ENCODE measurements around the gene SLFN13.
"Not testable (repeated sequence)": the region's sequence is repeated elsewhere in the genome, so short reads cannot be mapped to it uniquely, and the experiment has no call there.

Gene SLFN13

GRCh38 chr17:35433075-35433894, 15.3 kb downstream of the SLFN13 start:
- DNase-seq (ENCODE audit: low read depth), result peak; percentile 48

DNA sequence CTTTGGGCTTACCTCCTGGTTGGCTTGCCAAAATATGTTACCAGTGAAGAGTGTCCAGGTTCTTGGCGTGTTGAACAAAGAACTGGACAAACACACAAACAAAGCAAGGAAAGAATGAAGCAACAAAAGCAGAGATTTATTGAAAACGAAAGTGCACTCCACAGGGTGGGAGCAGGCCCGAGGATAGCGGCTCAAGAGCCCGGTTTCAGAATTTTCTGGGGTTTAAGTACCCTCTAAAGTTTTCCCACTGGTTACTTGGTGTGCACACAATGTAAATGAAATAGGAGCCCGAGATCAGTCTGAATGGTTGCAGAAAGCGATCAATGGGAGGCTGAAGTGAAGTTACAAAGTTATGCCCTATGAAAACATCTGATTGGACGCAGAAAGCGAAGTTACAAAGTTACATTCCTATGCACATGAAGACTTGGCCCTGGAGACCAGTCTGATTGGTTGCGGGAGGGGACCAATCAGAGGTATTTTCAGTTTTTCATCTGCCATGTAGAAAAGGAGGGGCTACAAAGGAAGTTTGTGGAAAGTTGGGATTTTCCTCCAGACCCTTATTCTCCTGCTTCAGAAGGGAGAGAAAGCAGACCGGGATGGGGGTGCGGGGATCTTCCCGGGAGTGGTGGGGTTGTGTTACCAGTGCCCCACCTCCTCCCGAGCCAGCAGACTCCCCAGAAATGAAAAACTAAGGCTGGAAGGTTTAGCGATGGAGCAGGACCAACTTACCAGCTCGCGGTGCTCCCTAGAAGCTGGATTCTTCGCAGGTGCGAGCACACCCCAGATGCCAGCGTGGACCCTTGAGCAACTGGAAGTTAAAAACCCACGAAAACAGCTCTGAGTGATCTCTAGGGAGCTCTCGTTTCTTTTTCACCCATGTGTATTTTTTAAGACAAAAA, 16.1 kb downstream of the SLFN13 start, which contains the start of gene SLFN12:
SLFN12 (minus strand) TSS at position 325 of the 899 bp plus-strand sequence. CDS start 9,472 bp downstream, outside the sequence.
- DNase-seq (ENCODE audit: low read depth), result peak; percentile 22

- no peak for DNase-seq (ENCODE audit: low read depth)
Measured at GRCh38 chr17:35429702-35430101, 18.9 kb downstream of the SLFN13 start.

DNA sequence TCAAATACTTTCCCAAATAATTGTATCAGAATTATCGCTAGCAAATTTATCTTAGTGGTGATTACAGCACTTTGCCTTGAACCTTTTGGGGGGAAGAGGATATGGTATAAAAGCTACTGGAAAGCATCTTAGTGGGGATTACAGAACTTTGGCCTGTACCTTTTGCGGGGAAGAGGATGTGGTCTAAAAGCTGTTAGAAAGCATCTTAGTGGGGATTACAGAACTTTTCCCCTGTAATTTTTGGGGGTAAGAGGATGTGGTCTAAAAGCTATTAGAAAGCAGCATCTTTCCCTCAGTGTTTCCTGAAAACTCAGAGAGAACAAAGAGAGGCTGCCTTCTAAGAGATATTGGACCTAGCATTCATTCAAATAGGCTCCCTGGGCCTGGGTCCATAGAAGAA, 20.3 kb downstream of the SLFN13 start:
- DNase-seq (ENCODE audit: low read depth), result no peak

GRCh38 chr17:35423761-35424160, 24.8 kb downstream of the SLFN13 start:
- no peak for DNase-seq (ENCODE audit: low read depth)

DNA sequence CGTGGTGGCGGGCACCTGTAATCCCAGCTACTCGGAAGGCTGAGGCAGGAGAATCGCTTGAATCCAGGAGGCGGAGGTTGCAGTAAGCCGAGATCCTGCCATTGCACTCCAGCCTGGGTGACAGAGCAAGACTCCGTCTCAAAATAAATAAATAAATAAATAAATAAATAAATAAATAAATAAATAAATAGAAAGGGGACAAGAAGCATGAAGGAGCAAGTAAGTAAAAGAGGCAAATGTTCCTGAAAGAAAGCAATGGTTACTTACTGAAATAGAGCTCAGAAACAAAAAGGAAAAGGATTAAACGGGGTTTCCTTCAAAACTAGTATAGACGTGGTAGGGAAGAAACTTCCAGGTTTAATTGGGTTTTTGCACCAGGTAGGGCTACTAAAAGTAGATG, 27.5 kb downstream of the SLFN13 start:
- not testable (repeated sequence) for DNase-seq (ENCODE audit: low read depth)

DNA sequence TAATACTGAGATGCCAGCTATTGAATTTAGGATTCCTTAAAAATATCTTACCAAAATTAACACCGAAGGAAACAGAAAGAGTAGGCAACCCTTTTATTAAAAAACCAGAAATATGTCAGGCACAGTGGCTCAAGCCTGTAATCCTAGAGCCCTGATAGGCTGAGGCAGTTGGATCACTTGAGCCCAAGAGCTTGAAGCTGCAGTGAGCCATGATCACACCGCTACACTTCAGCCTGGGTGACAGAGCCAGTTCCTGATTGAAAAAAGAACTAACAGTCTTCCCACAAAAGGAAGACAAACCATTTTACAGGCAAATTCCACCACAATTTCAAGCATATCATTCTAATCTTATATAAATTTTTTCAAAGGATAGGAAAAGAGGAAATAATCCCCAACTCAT, 31.9 kb downstream of the SLFN13 start:
- no peak for DNase-seq (ENCODE audit: low read depth)

DNA sequence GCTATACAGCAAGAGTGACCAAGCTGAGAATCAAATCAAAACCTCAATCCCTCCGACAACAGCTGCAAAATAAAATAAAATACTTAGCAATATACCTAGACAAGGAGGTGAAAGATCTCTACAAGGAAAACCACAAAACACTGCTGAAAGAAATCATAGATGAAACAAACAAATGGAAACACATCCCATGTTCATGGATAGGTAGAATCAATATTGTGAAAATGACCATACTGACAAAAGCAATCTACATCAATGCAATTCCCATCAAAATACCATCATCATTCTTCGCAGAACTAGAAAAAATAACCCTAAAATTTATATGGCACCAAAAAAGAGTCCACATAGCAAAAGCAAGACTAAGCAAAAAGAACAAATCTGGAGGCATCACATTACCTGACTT, 33.9 kb downstream of the SLFN13 start:
- DNase-seq (ENCODE audit: low read depth), result not testable (repeated sequence)

- DNase-seq (ENCODE audit: low read depth), result no peak
Measured at GRCh38 chr17:35414247-35414646, 34.3 kb downstream of the SLFN13 start.

DNA sequence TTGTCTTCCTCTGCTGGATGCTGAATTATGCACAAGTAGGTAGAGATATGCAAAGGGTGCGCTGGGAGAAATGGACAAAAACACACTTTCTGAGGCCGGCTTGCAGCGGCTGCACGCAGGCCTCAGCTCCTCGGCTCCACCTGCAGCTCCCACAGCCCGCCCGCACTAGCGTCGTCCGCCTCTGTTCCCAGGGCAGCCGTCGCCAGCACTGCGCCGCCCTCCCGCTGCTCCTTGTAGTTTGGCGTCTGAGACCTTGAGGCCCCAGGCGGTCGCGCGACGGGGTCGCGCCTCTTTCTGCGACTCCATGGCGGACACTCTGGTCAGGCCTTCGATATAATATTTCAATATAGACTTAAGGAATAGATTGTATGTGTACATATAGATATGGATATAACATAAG, 41.0 kb downstream of the SLFN13 start:
- no peak for DNase-seq (ENCODE audit: low read depth)

DNA sequence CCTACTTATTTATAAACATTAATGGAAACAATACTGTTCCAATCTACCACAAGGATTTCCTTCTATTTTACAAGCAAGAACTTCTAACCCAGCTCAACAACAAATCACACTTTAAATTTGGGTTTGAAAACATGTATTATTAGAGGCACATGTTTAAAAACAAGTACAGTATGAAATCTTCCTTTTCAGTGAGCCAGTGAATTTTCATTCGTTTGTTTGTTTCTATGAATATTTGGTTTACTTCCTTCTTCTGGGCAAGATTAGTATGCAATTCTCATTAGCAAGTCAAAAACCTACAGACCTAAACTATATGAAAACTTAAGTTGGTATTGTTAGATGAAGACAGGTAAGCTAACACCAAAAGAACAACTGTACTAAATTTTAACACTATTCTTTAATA, 42.0 kb downstream of the SLFN13 start:
- no peak for DNase-seq (ENCODE audit: low read depth)

DNA sequence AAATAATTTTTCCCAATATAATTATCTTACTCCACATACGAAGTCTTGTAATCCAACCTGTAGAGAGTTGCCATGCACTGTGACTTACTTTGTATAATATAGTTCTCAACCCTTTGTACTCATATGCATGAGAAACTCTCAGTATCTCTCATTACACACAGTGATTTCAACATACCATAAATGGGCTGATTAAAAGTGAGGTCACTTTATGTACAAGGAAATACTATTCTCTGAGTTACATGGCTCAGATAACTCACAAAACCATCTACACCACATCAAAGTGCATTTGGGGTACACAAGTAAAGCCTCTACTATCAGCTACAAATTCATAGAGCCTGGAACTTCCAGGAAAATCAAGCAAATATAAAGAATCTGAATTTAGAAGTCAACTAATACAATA, 44.2 kb downstream of the SLFN13 start:
- no peak for DNase-seq (ENCODE audit: low read depth)

DNA sequence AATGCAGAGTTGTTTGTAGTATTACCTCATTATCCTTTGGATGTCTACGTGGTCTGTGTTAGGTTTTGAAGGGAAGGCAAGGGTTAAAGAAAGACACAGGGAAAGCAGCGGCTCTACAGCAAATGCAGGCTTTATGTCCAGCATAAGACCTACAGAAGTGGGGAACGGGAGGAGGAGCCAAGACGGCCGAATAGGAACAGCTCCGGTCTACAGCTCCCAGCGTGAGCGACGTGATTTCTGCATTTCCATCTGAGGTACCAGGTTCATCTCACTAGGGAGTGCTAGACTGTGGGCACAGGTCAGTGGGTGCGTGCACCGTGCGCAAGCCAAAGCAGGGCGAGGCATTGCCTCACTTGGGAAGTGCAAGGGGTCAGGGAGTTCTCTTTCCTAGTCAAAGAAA, 54.8 kb downstream of the SLFN13 start:
- not testable (repeated sequence) for DNase-seq (ENCODE audit: low read depth)

DNA sequence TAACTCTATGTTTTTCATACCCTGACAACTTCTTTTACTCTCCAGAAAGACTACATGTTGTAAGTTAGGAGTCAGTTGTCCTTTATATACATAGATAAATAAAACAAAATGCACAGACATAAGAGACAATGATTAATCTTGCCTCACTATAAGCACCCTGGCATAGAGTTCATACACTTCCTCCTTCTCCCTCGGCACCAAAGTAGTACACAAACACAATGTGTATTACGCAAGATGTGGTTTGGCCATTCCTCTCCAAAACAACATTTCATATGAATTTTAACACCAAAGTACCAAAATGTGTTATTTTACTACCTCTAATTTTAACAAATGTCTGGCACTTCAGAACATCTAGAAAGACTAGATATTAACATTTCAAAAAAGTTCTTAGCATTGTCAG, 57.9 kb downstream of the SLFN13 start:
- no peak for DNase-seq (ENCODE audit: low read depth)

DNA sequence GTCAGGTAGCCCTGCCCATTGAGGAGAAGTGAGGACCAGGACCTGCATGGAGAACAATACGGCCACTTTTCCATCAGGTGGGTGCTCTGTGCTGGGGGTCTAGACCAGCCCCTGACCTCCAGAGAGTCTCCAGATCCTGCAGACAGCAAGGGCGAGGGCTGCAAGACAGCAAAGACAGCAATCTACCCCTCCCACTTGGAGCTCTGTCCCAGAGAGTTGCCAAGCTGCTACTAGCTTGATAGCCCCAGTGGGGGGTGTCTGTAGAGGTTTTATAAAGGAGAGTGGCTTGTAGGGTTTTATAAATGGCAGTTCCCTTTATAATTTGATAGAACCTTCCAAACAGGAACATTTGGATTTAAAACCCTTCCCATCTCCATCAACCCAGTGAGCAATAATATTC, 58.4 kb downstream of the SLFN13 start:
- DNase-seq (ENCODE audit: low read depth), result no peak

DNA sequence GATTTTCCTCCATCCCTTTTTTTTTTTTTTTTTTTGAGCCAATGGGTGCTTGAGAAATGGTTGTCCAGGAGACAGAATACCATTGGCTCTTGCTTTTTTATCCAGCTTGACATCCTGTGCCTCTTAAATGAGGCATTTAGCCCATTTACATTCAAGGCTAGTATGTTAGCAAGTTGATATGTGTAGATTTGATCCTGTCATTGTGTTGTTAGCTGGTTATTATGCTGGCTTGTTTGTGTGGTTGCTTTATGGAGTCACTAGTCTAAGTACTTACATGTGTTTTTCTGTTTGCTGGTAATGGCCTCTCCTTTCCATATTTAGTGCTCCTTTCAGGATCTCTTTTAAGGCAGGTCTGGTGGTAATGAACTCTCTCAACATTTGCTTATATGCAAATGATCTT, 61.1 kb downstream of the SLFN13 start:
- DNase-seq (ENCODE audit: low read depth), result no peak
